HG03457 (cell line): ENCODE results near the gene CNOT4.
A peak's percentile ranks its signal among the peaks of the same experiment; 100 is the strongest.
"Not testable (repeated sequence)": the region's sequence is repeated elsewhere in the genome, so short reads cannot be mapped to it uniquely, and the experiment has no call there.

Source experiments
- ATAC-seq: cut with Tn5 transposase; IDR thresholded peaks from one replicate; pipeline ENCODE4 v1.9.1; 2021; ENCODE audit warnings: moderate number of reproducible peaks; ENCODE audit not compliant: unreplicated experiment

The CNOT4 gene

DNA sequence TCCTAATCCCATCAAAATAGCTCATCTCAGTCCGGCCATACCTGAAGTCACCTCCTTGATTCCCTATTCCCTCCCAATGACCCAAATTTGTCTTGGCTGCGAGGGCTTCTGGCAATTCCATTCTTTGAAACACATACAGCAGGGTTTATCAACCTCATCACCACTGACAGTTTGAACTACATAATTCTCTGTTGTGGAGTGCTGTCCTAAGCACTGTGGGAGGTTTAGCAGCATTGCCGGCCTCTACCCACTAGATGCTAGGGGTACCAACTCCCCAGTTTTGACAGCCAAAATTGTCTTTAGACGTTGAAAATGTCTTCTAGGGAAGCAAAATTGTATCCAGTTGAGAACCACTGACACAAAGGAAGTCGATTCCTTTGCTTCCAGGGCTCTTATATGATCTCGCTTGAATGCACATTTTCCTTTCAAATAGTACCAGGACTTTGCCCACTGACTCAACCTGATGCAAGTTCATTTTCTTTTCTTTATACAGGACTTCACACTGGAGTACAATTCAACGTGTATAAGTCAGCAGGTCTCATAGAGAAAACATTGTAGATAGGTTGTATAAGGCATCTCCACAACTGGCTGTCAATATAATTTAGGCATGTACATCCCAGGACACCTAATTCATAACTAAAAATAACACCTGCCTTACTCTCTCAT, 142.9 kb downstream of the CNOT4 start:
- ATAC-seq: no peak

- ATAC-seq: no peak
Observed at GRCh38 chr7:135365721-135366120, 144.2 kb downstream of the CNOT4 start.

DNA sequence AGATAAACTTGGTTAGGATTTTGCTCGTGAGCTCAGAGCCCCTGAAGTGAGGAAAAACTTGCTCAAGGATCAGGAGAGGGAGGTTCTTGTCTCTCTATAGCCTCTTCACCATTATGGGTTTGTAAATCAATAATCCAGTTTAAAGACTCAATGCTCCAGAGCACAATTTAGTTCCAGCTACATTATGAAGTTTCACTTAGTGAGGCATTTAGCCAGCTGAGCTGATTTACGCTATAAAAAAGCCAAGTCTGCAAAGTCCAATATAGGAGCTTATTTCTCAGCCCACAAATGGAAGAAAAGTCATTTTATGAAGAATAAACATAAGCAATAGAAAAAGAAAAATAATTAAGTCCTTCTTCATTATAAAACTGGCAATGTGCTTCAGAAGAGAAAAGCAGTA, 145.7 kb downstream of the CNOT4 start:
- ATAC-seq: no peak

- ATAC-seq: no peak
Observed at GRCh38 chr7:135362871-135363270, 147.0 kb downstream of the CNOT4 start.

DNA sequence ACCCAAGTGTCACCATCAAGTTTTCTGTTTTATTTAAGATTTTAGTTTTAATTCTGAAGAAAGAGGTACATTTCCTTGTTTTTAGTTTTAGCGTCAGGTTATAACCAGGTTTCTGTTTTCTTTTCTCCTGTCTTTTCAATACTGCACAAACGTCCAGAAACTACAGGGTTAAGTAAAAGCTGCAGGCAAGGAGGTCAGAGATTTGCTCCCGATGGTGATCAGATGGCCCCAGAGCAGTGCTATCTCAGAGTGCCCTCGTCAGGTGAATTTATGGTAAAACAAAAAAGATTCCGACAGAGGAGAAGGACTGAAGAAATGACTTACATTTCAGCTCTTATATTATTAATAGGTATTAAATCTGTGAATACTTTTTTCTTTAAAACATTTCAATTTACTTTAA, 148.1 kb downstream of the CNOT4 start:
- ATAC-seq: no peak

DNA sequence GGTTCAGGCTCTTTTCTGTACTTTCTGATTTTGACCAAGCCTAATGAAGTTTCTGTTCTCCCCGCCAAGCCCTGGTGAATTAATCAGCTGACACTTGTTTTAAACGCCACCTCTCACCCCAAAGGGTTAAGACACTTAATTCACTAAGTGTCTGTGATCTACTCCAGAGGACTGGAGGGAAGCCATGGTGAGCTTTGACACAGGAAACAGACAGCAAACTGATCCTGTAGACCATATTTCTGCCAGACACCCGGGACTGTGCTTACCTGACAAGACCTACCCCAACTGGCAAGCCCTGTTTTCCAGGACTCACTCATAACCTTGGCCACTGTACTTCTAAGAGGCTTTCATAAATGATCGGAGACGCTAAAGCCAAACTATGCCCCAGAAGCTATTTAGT, 150.3 kb downstream of the CNOT4 start:
- no peak for ATAC-seq

DNA sequence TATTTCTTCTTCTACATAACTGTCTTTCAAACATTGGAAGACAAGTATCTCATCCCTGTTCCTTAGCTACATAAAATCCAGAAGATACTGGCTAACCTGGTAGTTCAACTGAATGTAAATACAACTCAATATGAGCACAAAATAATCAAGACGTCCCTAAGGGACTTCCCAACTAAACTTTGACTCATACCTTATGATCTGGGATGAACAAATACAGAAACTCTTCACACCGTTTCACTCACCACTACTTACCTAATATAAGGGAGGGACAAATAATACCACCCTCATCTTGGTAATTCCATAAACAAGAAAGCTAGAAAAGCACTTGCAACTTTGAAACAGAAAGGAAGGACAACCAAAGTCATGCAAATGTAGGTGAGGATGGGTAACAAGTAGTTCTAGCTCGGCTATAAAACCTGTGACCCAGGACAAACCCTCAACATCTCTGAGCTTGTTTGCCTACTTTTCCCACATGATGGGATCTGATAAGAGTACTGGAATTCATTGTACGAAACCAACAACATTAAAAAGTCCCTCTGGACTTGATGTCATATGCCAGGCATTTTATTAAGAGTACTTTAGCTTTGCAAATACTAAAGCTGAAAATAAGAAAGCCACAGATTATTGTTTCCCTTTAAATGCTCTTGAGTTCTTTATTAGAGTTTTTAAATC, 154.4 kb downstream of the CNOT4 start:
- no peak for ATAC-seq

DNA sequence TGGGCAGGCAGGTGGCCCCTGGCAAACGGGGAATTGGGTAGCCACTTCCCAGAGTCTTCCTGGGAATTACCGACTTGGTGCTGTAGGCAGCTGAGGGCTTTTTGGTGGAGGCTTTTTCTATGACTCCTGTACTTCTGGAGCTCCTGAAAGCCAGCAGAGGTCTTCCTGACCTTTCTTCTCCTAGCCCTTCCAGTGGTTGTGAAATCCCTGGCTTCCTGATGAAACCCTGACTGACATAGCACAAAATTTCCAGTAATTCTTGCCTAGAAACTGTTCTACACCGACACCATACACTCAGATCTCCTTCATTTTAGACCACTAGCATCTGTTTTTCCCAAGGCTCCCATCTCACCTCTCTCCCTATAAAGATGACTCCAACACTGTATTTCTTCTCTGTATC, 156.1 kb downstream of the CNOT4 start:
- ATAC-seq: no peak

- no peak for ATAC-seq
Observed at GRCh38 chr7:135352285-135352684, 157.6 kb downstream of the CNOT4 start.

DNA sequence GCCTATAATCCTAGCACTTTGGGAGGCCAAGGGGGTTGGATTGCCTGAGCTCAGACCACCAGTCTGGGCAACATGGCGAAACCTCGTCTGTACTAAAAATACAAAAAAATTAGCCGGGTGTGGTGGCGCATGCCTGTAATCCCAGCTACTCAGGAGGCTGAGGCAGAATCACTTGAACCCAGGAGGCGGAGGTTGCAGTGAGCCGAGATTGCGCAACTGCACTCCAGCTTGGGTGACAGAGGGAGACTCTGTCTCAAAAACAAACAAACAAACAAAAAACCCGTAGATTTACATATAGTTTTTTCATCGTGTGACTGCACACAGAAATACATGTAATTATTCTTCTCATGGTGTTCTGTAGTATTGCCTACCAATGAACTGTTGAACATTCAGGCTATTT, 158.8 kb downstream of the CNOT4 start:
- not testable (repeated sequence) for ATAC-seq

DNA sequence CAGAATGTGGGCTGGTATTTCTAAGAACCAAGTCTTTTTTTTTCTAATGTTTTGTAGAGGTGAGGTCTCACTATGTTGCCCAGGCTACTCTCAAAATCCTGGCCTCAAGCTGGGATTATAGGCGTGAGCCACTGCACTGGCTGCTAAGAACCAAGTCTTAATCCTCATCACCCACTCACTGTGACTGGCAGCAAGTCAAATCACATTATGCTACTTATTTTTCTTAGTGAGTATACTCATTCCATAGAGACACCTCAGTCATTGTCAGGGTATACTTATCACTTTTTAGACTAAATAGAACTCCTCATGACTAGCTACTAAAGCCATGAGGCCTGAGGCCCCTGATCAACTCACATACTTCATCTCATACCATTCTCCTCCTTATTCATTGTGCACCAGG, 160.2 kb downstream of the CNOT4 start:
- no peak for ATAC-seq

- ATAC-seq: no peak
Observed at GRCh38 chr7:135348493-135348892, 161.4 kb downstream of the CNOT4 start.

GRCh38 chr7:135343361-135343760, 166.5 kb downstream of the CNOT4 start:
- ATAC-seq: no peak

- no peak for ATAC-seq
Observed at GRCh38 chr7:135342887-135343286, 167.0 kb downstream of the CNOT4 start.

- ATAC-seq: no peak
Observed at GRCh38 chr7:135341049-135341448, 168.9 kb downstream of the CNOT4 start.

- ATAC-seq: no peak
Observed at GRCh38 chr7:135337977-135338550, 171.8 kb downstream of the CNOT4 start.

DNA sequence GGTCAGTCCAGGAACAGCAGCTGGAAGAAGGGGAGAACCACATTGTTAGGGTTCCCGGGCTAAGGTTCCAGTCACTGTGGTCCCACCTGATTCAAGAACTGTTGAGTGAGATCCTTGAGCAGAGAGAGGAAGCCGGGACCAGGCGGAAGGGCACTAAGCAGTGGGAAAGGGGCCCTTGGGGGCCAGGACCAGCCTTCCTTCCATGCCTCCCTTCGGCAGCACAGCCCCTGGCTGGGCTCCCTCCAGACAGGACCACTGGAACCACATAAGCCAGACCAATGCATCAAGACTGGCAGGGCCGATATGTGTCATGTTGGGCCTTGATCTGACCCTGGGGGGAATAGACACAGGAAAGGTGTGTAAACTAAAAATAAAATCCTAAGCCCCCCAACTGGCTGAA, 172.4 kb downstream of the CNOT4 start:
- ATAC-seq: no peak

- ATAC-seq: peak; percentile 74
Observed at GRCh38 chr7:135335628-135336139, 174.2 kb downstream of the CNOT4 start.

GRCh38 chr7:135334830-135335543, 174.9 kb downstream of the CNOT4 start:
- no peak for ATAC-seq

GRCh38 chr7:135333946-135334345, 176.0 kb downstream of the CNOT4 start:
- no peak for ATAC-seq

DNA sequence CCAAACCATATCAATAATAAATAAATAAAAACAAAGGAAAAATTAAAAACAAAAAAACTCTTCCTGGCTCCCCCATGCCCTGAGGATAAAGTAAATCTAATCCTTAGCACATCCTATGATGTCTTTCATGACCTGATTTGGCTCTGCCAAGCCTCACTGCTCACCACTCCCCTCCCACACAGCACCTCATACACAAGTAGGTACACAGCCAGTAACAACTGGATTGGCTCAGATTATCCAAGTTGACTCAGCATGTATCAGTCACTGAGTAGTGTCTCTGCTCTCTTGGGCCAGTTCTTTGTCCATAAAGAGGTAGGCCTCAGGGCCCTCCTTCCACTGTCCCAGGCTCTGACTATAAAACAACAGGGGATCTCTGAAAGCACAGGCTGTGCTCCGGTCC, 176.7 kb downstream of the CNOT4 start:
- ATAC-seq: no peak

DNA sequence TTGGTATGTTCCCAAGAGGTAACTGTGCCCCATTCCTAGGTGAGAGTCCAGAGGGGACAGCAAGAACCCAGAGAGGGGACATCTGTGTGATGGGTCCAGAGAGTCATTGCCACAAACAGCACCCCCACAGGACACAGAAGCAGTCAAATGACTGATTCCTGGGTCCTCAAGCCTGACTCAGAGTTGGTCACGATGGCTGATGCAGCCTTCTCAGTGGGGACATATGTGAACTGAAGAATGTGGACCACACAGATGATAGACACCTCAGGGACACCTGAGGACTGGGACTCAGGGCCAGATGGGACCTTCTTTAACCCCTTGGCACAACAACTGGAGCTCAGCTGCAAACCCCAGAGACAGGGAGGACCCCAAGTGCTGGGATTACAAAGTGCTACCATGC, 179.8 kb downstream of the CNOT4 start:
- no peak for ATAC-seq
